BE2C (cell line): ENCODE results near the gene ANXA3.

Experiments used
- DNase-seq: peaks from one replicate; pipeline ENCODE4 v3.0.0-alpha.2; 2020
- H3K27me3 ChIP-seq: fragments of 250-450 bp; sonication (Bioruptor Pico); 2 replicates; pipeline ENCODE4 v1.5.1; 2020; ENCODE audit warnings: mild to moderate bottlenecking
- H3K36me3 ChIP-seq: fragments of 250-450 bp; sonication (Bioruptor Pico); 2 replicates; pipeline ENCODE4 v1.5.1; 2020; ENCODE audit warnings: mild to moderate bottlenecking
- H3K4me1 ChIP-seq: fragments of 250-450 bp; sonication (Bioruptor Pico); 2 replicates; pipeline ENCODE4 v1.5.1; 2020
- H3K4me3 ChIP-seq: 2 replicates; pipeline ENCODE4 v1.5.1; 2011; ENCODE audit warnings: low read depth, low read length
- H3K9me3 ChIP-seq: fragments of 250-450 bp; sonication (Bioruptor Pico); 2 replicates; pipeline ENCODE4 v1.5.1; 2020
- TF ChIP-seq, protein P1 (sequence below): IDR thresholded peaks from 2 replicates; pipeline ENCODE4 v1.5.1; 2012; ENCODE audit warnings: mild to moderate bottlenecking, low read depth, low read length

The ANXA3 gene

DNA sequence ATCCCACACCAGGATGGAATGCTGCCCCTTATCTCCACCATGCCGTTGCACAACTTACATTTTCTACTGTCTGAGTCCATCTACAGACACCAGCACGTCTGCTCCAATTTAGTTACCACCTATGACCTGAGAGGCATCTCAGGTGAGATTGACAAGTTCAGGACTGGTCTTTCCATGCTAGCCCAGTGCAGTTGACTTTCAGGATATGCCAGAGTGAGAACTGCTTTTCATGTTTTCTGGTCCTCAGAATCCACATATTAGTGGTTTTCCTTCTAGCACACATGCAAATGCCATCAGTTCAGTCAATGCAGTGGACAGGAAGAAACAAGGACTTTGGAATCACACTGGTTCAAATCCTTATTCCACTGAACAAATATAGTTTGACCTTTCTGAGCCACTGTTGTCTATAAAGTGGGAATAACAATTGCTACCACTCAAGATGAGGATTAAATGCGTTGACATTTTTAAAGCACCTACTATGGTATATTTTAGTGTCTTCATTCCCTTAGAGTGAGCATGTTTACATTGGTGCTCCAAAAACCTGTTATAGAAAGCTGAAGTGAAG is 38.1 kb upstream of the ANXA3 start:
- H3K4me3 ChIP-seq: no peak overlapping the region
- H3K27me3 ChIP-seq: no peaks in the 10 kb centered on the region
- H3K4me1 ChIP-seq: peaks cover 5% of the 10 kb centered on the region
- TF ChIP-seq, protein P1, sequence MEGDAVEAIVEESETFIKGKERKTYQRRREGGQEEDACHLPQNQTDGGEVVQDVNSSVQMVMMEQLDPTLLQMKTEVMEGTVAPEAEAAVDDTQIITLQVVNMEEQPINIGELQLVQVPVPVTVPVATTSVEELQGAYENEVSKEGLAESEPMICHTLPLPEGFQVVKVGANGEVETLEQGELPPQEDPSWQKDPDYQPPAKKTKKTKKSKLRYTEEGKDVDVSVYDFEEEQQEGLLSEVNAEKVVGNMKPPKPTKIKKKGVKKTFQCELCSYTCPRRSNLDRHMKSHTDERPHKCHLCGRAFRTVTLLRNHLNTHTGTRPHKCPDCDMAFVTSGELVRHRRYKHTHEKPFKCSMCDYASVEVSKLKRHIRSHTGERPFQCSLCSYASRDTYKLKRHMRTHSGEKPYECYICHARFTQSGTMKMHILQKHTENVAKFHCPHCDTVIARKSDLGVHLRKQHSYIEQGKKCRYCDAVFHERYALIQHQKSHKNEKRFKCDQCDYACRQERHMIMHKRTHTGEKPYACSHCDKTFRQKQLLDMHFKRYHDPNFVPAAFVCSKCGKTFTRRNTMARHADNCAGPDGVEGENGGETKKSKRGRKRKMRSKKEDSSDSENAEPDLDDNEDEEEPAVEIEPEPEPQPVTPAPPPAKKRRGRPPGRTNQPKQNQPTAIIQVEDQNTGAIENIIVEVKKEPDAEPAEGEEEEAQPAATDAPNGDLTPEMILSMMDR: no peak
- no peaks in the 10 kb centered on the region for H3K9me3 ChIP-seq
- no peak for DNase-seq
- H3K36me3 ChIP-seq: peaks cover 18% of the 10 kb centered on the region

DNA sequence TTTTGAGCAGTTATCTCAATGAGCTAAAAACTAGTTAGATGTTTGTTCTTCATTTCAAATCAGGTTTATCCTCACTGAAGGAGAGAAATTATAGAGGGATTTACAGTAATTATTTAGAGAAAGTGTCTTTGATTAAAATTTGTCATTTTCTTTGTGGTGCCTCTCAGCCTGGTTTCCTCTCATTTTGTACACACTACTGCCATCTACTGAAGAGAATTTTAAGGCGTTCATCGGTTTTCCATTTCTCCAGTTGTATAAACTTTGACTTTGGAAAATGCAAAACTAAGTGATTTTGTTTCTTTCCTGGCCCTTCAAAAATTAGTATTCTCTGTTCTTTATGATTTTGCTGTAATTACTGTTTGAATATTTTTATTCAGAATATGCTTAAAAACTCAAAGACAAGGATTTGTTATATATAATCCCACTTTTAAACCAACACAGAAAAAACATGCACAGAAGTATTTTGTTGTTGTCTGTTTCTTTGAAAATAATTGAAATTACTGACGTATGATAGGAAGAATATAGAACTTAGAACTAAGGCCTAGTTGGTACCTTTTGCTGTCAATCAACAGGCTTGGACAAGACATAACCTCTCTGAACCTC is 34.4 kb upstream of the ANXA3 start:
- no peak for DNase-seq
- H3K4me1 ChIP-seq: peaks cover 5% of the 10 kb centered on the region
- no peak overlapping the region for H3K4me3 ChIP-seq
- H3K9me3 ChIP-seq: no peaks in the 10 kb centered on the region
- TF ChIP-seq, protein P1: peak; percentile 71
- H3K36me3 ChIP-seq: peaks cover 7% of the 10 kb centered on the region
- no peaks in the 10 kb centered on the region for H3K27me3 ChIP-seq

DNA sequence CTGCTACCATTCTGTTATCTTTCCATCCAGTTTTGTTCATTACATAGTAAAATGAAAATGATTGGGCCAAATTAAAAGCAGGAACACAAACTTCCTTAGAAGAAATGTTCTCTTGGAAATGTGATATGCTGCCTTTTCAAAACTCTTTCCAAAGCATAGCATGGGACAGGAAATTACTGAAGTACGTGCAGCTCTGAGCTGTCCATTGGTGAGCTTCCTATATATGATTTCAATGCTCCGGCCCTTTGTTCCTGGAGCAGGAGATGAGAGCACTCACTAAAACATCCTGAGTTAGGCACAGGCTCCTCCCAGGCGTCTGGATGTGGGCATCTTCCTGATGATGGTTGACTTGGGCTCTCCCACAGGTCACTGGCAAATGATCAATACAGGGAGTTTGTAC is 33.0 kb upstream of the ANXA3 start:
- H3K27me3 ChIP-seq: no peaks in the 10 kb centered on the region
- no peaks in the 10 kb centered on the region for H3K9me3 ChIP-seq
- peaks cover 5% of the 10 kb centered on the region for H3K4me1 ChIP-seq
- DNase-seq: no peak
- TF ChIP-seq, protein P1: no peak
- peaks cover 5% of the 10 kb centered on the region for H3K36me3 ChIP-seq
- H3K4me3 ChIP-seq: no peak overlapping the region

DNA sequence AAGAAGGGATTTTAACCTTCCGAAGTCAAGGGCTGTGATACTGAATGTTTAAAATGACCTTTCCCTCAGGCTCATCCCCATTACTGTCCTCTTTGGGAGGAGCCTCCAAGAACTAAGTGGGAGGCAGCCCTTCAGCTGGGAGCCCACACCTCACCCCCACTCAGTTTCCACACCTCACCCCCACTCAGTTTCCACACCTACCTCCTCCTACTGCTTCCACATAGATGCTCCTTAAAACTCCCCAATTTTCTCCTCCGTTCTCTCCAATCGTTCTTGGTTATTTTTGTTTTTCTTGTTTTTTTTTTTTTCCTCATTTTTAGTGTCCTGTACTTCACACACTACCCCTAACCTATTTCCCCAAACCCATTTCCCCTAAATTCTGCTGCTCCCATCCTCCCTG is 31.6 kb upstream of the ANXA3 start:
- Histone ChIP-seq H3K4me1 (peaks cover 5% of the 10 kb centered on the region), H3K9me3 (no peaks in the 10 kb centered on the region), H3K4me3 (no peak overlapping the region), H3K36me3 (peaks cover 11% of the 10 kb centered on the region), H3K27me3 (no peaks in the 10 kb centered on the region)
- DNase-seq: no peak
- TF ChIP-seq, protein P1: no peak

DNA sequence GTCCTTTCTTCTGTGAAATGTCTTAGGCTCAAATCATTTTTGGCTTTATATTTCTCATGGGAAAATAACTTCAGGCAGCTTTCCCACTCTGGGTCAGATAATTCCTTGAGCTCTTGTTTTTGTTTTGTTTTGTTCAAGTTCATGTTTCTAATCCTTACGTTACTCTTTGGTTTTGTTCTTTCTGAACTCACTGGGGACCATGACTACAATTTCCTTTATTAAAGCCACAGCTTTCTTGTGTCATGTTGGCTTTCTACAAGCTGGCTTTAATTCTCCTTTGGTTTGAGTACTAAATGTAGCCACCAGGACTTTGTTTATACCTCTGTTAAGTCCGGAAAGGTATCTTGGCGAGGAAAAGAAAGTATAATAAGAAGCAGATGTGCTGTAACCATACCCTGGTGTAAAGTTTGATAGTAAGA is 30.8 kb upstream of the ANXA3 start:
- no peak overlapping the region for H3K4me3 ChIP-seq
- H3K9me3 ChIP-seq: no peaks in the 10 kb centered on the region
- H3K36me3 ChIP-seq: peaks cover 11% of the 10 kb centered on the region
- TF ChIP-seq, protein P1: no peak
- H3K4me1 ChIP-seq: peaks cover 5% of the 10 kb centered on the region
- no peaks in the 10 kb centered on the region for H3K27me3 ChIP-seq
- DNase-seq: no peak

DNA sequence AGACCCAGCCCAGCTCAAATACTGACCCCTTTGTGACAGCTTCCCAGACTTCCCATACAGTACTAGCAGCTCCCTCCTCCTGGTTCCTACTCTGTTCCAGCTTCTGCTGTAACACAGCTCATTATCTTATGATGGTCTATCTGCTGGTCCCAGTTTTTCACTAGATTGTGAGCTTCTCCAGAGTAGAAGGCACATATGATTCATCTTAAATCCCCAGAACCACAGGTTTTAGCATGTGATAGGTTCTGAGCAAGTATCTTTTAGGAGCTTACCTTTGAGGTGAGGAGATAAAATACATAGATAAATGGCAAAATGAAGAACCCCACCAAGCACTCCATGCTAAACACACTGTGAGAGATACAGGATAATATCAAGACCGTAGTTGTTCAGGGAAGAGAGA is 27.6 kb upstream of the ANXA3 start:
- Histone ChIP-seq H3K9me3 (no peaks in the 10 kb centered on the region), H3K27me3 (no peaks in the 10 kb centered on the region), H3K36me3 (peaks cover 14% of the 10 kb centered on the region), H3K4me1 (no peaks in the 10 kb centered on the region), H3K4me3 (no peak overlapping the region)
- TF ChIP-seq, protein P1: no peak
- DNase-seq: no peak
